Endothelial cell of umbilical vein (primary cell): ENCODE data around the gene ALG6. TPM values are rescaled to one million over a fixed set of nuclear protein-coding genes. Genes with fewer than 3 reads are reported as not detected.

Experiments
- BruUV-seq: library from RNA; stranded (reverse); fragments of 400-500 nt; replicated peaks from 2 replicates; lab custom pipeline; 2021; lab: Mats Ljungman, UMichigan
- CTCF ChIA-PET: fragments of 300-600, 350-600 bp; sonication (Branson Sonifier 250); formaldehyde crosslinking; loops from one replicate; lab custom pipeline; 2021; ENCODE audit warnings: antibody characterized with exemption, inconsistent platforms; lab: Charles Lee
- POLR2A ChIA-PET: fragments of 300-600, 350-600 bp; sonication (Branson Sonifier 250); formaldehyde crosslinking; loops from one replicate; lab custom pipeline; 2021; ENCODE audit warnings: antibody characterized with exemption, inconsistent platforms; lab: Charles Lee
- DNase-seq: peaks from one replicate; pipeline ENCODE4 v3.0.0-alpha.2; 2011; ENCODE audit warnings: low read depth, low spot score
- FAIRE-seq: peaks from 2 replicates; lab custom pipeline; 2011; peaks lifted over from hg19 to GRCh38; lab: Jason Lieb, UNC
- H2AFZ ChIP-seq: 2 replicates; pipeline ENCODE4 v1.6.0; 2012; ENCODE audit warnings: low read depth, low read length, control low read depth, inconsistent platforms
- H3K27ac ChIP-seq: 2 replicates; pipeline ENCODE4 v1.5.1; 2011; ENCODE audit warnings: low read depth, mild to moderate bottlenecking, control low read depth, low read length, moderate library complexity; ENCODE audit not compliant: insufficient read depth
- H3K27me3 ChIP-seq, 2 experiments: 2 replicates each; pipeline versions ENCODE4 v1.6.0 to v1.6.1; 2011; ENCODE audit warnings: low read length in 2 of 2, mixed read lengths in 1 of 2; ENCODE audit not compliant: control insufficient read depth in 2 of 2, insufficient read depth in 2 of 2
- H3K36me3 ChIP-seq, 2 experiments: 2 replicates in 1 of 2; 3 replicates in 1 of 2; pipeline ENCODE4 v1.5.1; 2011; ENCODE audit warnings: low read length in 2 of 2, mild to moderate bottlenecking in 1 of 2, moderate library complexity in 1 of 2; ENCODE audit not compliant: control insufficient read depth in 2 of 2, insufficient read depth in 2 of 2; ENCODE audit errors: extremely low read depth in 1 of 2
- H3K4me1 ChIP-seq: 3 replicates; pipeline ENCODE4 v1.5.1; 2011; ENCODE audit warnings: mild to moderate bottlenecking, low read length; ENCODE audit not compliant: control insufficient read depth, insufficient read depth; ENCODE audit errors: extremely low read depth
- H3K4me2 ChIP-seq: 2 replicates; pipeline ENCODE4 v1.6.1; 2011; ENCODE audit warnings: low read length, control low read depth, mixed read lengths; ENCODE audit not compliant: insufficient read depth
- H3K4me3 ChIP-seq, 3 experiments: fragments of 200-600 bp in 1 of 3; sonication (generic), shearing (Covaris generic) in 1 of 3; replicated peaks in 1 of 3; 2 replicates each; pipeline ENCODE4 v1.5.1; 2011 to 2016; ENCODE audit warnings: control low read depth in 3 of 3, low read length in 3 of 3, mild to moderate bottlenecking in 2 of 3, inconsistent platforms in 1 of 3, low read depth in 1 of 3, moderate library complexity in 1 of 3; ENCODE audit not compliant: insufficient read depth in 1 of 3
- H3K79me2 ChIP-seq: 2 replicates; pipeline ENCODE4 v1.6.0; 2012; ENCODE audit warnings: low read length, inconsistent platforms; ENCODE audit not compliant: control insufficient read depth, insufficient read depth
- H3K9ac ChIP-seq: replicated peaks from 2 replicates; pipeline ENCODE3; 2011; ENCODE audit warnings: low read length, control low read depth; ENCODE audit not compliant: insufficient read depth; ENCODE audit errors: extremely low read depth
- H3K9me1 ChIP-seq: replicated peaks from 3 replicates; pipeline ENCODE4 v1.6.0; 2011; ENCODE audit warnings: mild to moderate bottlenecking, low read length; ENCODE audit not compliant: control insufficient read depth, insufficient read depth; ENCODE audit errors: extremely low read depth
- H3K9me3 ChIP-seq: replicated peaks from 2 replicates; pipeline ENCODE4 v1.5.1; 2012; ENCODE audit warnings: low read length, inconsistent platforms; ENCODE audit not compliant: control insufficient read depth, insufficient read depth
- H4K20me1 ChIP-seq: replicated peaks from 2 replicates; pipeline ENCODE3; 2011; ENCODE audit warnings: mild to moderate bottlenecking, low read length; ENCODE audit not compliant: control insufficient read depth, insufficient read depth; ENCODE audit errors: extremely low read depth
- CTCF ChIP-seq, 2 donors: IDR thresholded peaks; 1 replicate in 1 of 2; 2 replicates in 1 of 2; pipeline ENCODE4 v1.5.1; 2011; ENCODE audit warnings: low read length in 2 of 2, mild to moderate bottlenecking in 2 of 2, moderate library complexity in 2 of 2, control low read depth in 1 of 2, inconsistent platforms in 1 of 2, low read depth in 1 of 2; ENCODE audit not compliant: insufficient read depth in 1 of 2; ENCODE audit errors: extremely low read depth in 1 of 2
- EZH2 ChIP-seq: IDR thresholded peaks from 2 replicates; pipeline ENCODE4 v1.6.1; 2012; ENCODE audit warnings: borderline replicate concordance, low read depth, mild to moderate bottlenecking, moderate library complexity, low read length, inconsistent platforms; ENCODE audit not compliant: severe bottlenecking
- FOS ChIP-seq: IDR thresholded peaks from 2 replicates; pipeline ENCODE4 v1.6.1; 2011; ENCODE audit warnings: mild to moderate bottlenecking, low read length, moderate library complexity, borderline replicate concordance; ENCODE audit not compliant: insufficient read depth
- GATA2 ChIP-seq: IDR thresholded peaks from 2 replicates; pipeline ENCODE4 v1.7.0; 2011; ENCODE audit warnings: low read depth, mild to moderate bottlenecking, moderate library complexity, mixed read lengths, low read length; ENCODE audit not compliant: insufficient read length, insufficient read depth
- JUN ChIP-seq: IDR thresholded peaks from 2 replicates; pipeline ENCODE4 v1.6.1; 2011; ENCODE audit warnings: borderline replicate concordance, low read depth; ENCODE audit not compliant: insufficient read length, insufficient read depth
- MAX ChIP-seq: IDR thresholded peaks from 2 replicates; pipeline ENCODE4 v1.6.1; 2011; ENCODE audit not compliant: insufficient read depth, insufficient read length
- MYC ChIP-seq: IDR thresholded peaks from one replicate; pipeline ENCODE4 v1.6.1; 2011; ENCODE audit warnings: mild to moderate bottlenecking, low read depth, low read length
- POLR2A ChIP-seq: IDR thresholded peaks from 2 replicates; pipeline ENCODE4 v1.6.1; 2012; ENCODE audit warnings: low read depth, mild to moderate bottlenecking, control low read depth, low read length
- POLR2AphosphoS5 ChIP-seq: IDR thresholded peaks from 2 replicates; pipeline ENCODE4 v1.6.1; 2012; ENCODE audit warnings: low read depth, mild to moderate bottlenecking, control low read depth, low read length, moderate library complexity; ENCODE audit not compliant: insufficient read depth
- dilution Hi-C: fragments of 300-500 bp; cut with MboI; formaldehyde crosslinking; loops from one replicate; pipeline ENCODE4 v1.15.0; 2019; ENCODE audit warnings: low sequenced_read_pairs; ENCODE audit not compliant: extremely low pct_ligation_motif_present
- intact Hi-C: fragments of 100-400 bp; cut with micrococcal nuclease; formaldehyde crosslinking; loops from one replicate; pipeline ENCODE4 v1.10.0; 2022
- polyA plus RNA-seq, 4 experiments: library from polyadenylated mRNA; depleted of rRNA in 3 of 4; stranded (reverse) in 3 of 4; unstranded in 1 of 4; fragments of >200 nt; gene quantifications; 2 replicates each; pipeline versions ENCODE4 v1.2.1 to v1.2.3, GENCODE V29; 2011 to 2012; ENCODE audit warnings: missing spikeins in 1 of 4
- total RNA-seq: library from RNA; stranded (reverse); gene quantifications from 2 replicates; pipeline ENCODE4 v1.2.3, GENCODE V29; 2021

Gene ALG6
- total and polyA plus RNA-seq, 2 donors (not counting 3 experiments of a cell fraction or from before 2014, with no cell fraction given), result 14.4 to 17.3 TPM

GRCh38 chr1:63407002-63407401 lies 39.6 kb downstream of the ALG6 start:
- Histone ChIP-seq H2AFZ (no peak overlapping the region), H3K36me3 (no peaks in the 10 kb centered on the region), H3K27ac (no peak overlapping the region), H3K4me2 (no peak overlapping the region), H3K27me3 (no peaks in the 10 kb centered on the region), H3K79me2 (no peaks in the 10 kb centered on the region), H3K4me3 (no peak overlapping the region), H3K9me1 (no peaks in the 10 kb centered on the region), H4K20me1 (no peaks in the 10 kb centered on the region), H3K4me1 (no peaks in the 10 kb centered on the region), H3K9ac (no peak overlapping the region), H3K9me3 (no peaks in the 10 kb centered on the region)
- no peak for FAIRE-seq
- TF ChIP-seq MYC (no peak), GATA2 (no peak), CTCF (IDR thresholded peaks at IDR 0.05; ENCODE audit: extremely low read depth in 1 of 2, insufficient read depth in 1 of 2, low read depth in 1 of 2, low read length in 2 of 2) (no peak), JUN (no peak), POLR2AphosphoS5 (no peak), EZH2 (no peak), MAX (no peak), POLR2A (no peak), FOS (no peak)
- dilution Hi-C loops, result no loop called here
- CTCF ChIA-PET, result interaction anchor here (1.3 to 2.8 kb wide), 2 partner anchors 10 to 35 kb away, joined by 3 to 11 read pairs; no protein-coding TSS in a partner anchor
- no TSS peak for BruUV-seq
- POLR2A ChIA-PET, result no interaction called here
- DNase-seq, result no peak
- intact Hi-C loops, result no loop called here
